H1 (cell line): Measurements from ENCODE around the gene PDE4C. TPM values are rescaled to one million over a fixed set of nuclear protein-coding genes. Genes with fewer than 3 reads are reported as not detected.

Experiments used
- CHD7 ChIP-seq: fragments of 300-600 bp; sonication (generic); IDR thresholded peaks from 2 replicates; pipeline ENCODE4 v1.7.1; 2012; ENCODE audit warnings: low read length, moderate library complexity, mild to moderate bottlenecking, inconsistent platforms; ENCODE audit not compliant: insufficient replicate concordance
- CREB1 ChIP-seq: IDR thresholded peaks from 2 replicates; pipeline ENCODE4 v1.6.1; 2012; ENCODE audit warnings: inconsistent platforms
- HDAC2 ChIP-seq, 2 experiments: fragments of 300-600 bp in 1 of 2; sonication (generic) in 1 of 2; IDR thresholded peaks; 2 replicates each; pipeline ENCODE4 v1.6.1; 2011 to 2012; ENCODE audit warnings: low read depth in 2 of 2, low read length in 2 of 2, mild to moderate bottlenecking in 2 of 2, moderate library complexity in 2 of 2, borderline replicate concordance in 1 of 2, inconsistent platforms in 1 of 2
- RBBP5 ChIP-seq: IDR thresholded peaks from 2 replicates; pipeline ENCODE4 v1.7.1; 2012; ENCODE audit warnings: low read depth, mild to moderate bottlenecking, inconsistent platforms, low read length, moderate library complexity, borderline replicate concordance
- polyA plus RNA-seq, 7 experiments: library from polyadenylated mRNA; depleted of rRNA in 3 of 7; stranded (reverse) in 5 of 7; unstranded in 2 of 7; fragments of >200 nt in 5 of 7; fragments of 200-250 nt in 2 of 7; gene quantifications; 1 replicate in 5 of 7; 2 replicates in 1 of 7; 4 replicates in 1 of 7; pipeline versions ENCODE4 v1.2.1 to v1.2.3, GENCODE V29; 2011 to 2013; ENCODE audit warnings: missing spikeins in 2 of 7, mixed read lengths in 2 of 7
- total RNA-seq: library from RNA; stranded (reverse); fragmentation: NEBNext Ultra II Directional; extraction: Animal tissue kit (Norgen Biotek cat#: 25700); gene quantifications from 2 replicates; pipeline ENCODE4 v1.2.1, GENCODE V29; 2021

The PDE4C gene
- total and polyA plus RNA-seq, 2 of the 8 experiments (the other 6 are each of a cell fraction or from before 2014, with no cell fraction given): 2.7 to 3.1 TPM

- TF ChIP-seq CREB1: no peak
- no peak for TF ChIP-seq HDAC2 (IDR thresholded peaks at IDR 0.05; ENCODE audit: borderline replicate concordance in 1 of 2, low read depth in 2 of 2, low read length in 2 of 2)
- TF ChIP-seq RBBP5: no peak
- TF ChIP-seq CHD7: no peak
Measured at GRCh38 chr19:18191640-18192062, 34.6 kb downstream of the PDE4C start (continued).
